B cell (primary cell): ENCODE data around the gene CDK5RAP2. TPM values are rescaled to one million over a fixed set of nuclear protein-coding genes. Genes with fewer than 3 reads are reported as not detected.

Source experiments
- ATAC-seq: fragments of 200-7000 bp; cut with Tn5 transposase; one replicate; pipeline ENCODE4 v1.10.0; 2021; ENCODE audit warnings: low read depth, mild to moderate bottlenecking, moderate number of reproducible peaks, moderate library complexity
- CTCF ChIA-PET: fragments of 350-600 bp; sonication (Branson Sonifier 250); formaldehyde crosslinking; loops from one replicate; lab custom pipeline; 2021; ENCODE audit warnings: antibody characterized with exemption, inconsistent platforms; lab: Charles Lee
- POLR2A ChIA-PET: fragments of 350-600 bp; sonication (Branson Sonifier 250); formaldehyde crosslinking; loops from one replicate; lab custom pipeline; 2021; ENCODE audit warnings: antibody characterized with exemption; lab: Charles Lee
- DNase-seq: peaks from one replicate; pipeline ENCODE4 v3.0.0; 2013
- H2AFZ ChIP-seq: 2 replicates; pipeline ENCODE4 v1.6.1; 2012; ENCODE audit warnings: mild to moderate bottlenecking, low read depth, low read length; ENCODE audit not compliant: insufficient read depth, poor library complexity, severe bottlenecking
- H3K27ac ChIP-seq, 2 donors: 1 replicate in 1 of 2; 2 replicates in 1 of 2; pipeline ENCODE4 v1.5.1; 2012 to 2013; ENCODE audit warnings: low read length in 2 of 2, mild to moderate bottlenecking in 2 of 2, moderate library complexity in 1 of 2
- H3K27me3 ChIP-seq, 4 experiments: fragments of 200-600 bp in 1 of 4; sonication (generic) in 1 of 4; replicated peaks in 1 of 4; 1 replicate in 2 of 4; 2 replicates in 2 of 4; pipeline versions ENCODE4 v1.6.1 to v1.7.0; 2013 to 2016; ENCODE audit warnings: low read length in 3 of 4, mild to moderate bottlenecking in 2 of 4, mixed read lengths in 1 of 4, moderate library complexity in 1 of 4; ENCODE audit not compliant: insufficient read depth in 4 of 4, control insufficient read depth in 3 of 4; ENCODE audit errors: control extremely low read depth in 1 of 4
- H3K36me3 ChIP-seq, 2 experiments: replicated peaks in 1 of 2; 1 replicate in 1 of 2; 2 replicates in 1 of 2; pipeline versions ENCODE4 v1.6.1 to v1.7.1; 2013; ENCODE audit warnings: low read length in 1 of 2; ENCODE audit not compliant: insufficient read depth in 2 of 2, control insufficient read depth in 1 of 2; ENCODE audit errors: control extremely low read depth in 1 of 2, extremely low read depth in 1 of 2
- H3K4me1 ChIP-seq, 2 donors: fragments of 200-600 bp in 1 of 2; sonication (generic) in 1 of 2; 1 replicate in 1 of 2; 2 replicates in 1 of 2; pipeline versions ENCODE4 v1.5.1 to v1.6.1; 2013 to 2017; ENCODE audit warnings: low read length in 2 of 2; ENCODE audit not compliant: control insufficient read depth in 2 of 2, insufficient read depth in 2 of 2
- H3K4me2 ChIP-seq: replicated peaks from 2 replicates; pipeline ENCODE3; 2012; ENCODE audit warnings: mild to moderate bottlenecking, low read depth, low read length; ENCODE audit not compliant: poor library complexity, severe bottlenecking
- H3K4me3 ChIP-seq, 5 experiments: fragments of 200-600 bp in 1 of 5; sonication (generic) in 1 of 5; 1 replicate in 3 of 5; 2 replicates in 2 of 5; pipeline versions ENCODE4 v1.5.1 to v1.7.0; 2011 to 2016; ENCODE audit warnings: low read length in 4 of 5, mild to moderate bottlenecking in 4 of 5, low read depth in 2 of 5, control low read depth in 1 of 5, moderate library complexity in 1 of 5; ENCODE audit not compliant: insufficient read depth in 1 of 5; ENCODE audit errors: control extremely low read depth in 1 of 5, extremely low read depth in 1 of 5
- H3K79me2 ChIP-seq: fragments of 200-600 bp; sonication (generic); one replicate; pipeline ENCODE4 v1.6.0; 2016; ENCODE audit warnings: low read length; ENCODE audit not compliant: control insufficient read depth, insufficient read depth
- H3K9ac ChIP-seq: fragments of 200-600 bp; sonication (generic); 2 replicates; pipeline ENCODE4 v1.6.1; 2017; ENCODE audit warnings: mild to moderate bottlenecking, low read length, moderate library complexity
- H3K9me3 ChIP-seq, 3 donors: one replicate each; pipeline versions ENCODE4 v1.6.1 to v1.7.1; 2013; ENCODE audit warnings: low read length in 2 of 3; ENCODE audit not compliant: control insufficient read depth in 2 of 3, insufficient read depth in 1 of 3; ENCODE audit errors: control extremely low read depth in 1 of 3
- H4K20me1 ChIP-seq: 2 replicates; pipeline ENCODE4 v1.6.0; 2012; ENCODE audit warnings: mild to moderate bottlenecking, low read length; ENCODE audit not compliant: insufficient read depth, control insufficient read depth, poor library complexity, severe bottlenecking
- H3K27ac Mint-ChIP-seq: one replicate; pipeline ENCODE4 v1.8.0; 2021; ENCODE audit warnings: mixed read lengths
- H3K27me3 Mint-ChIP-seq: one replicate; pipeline ENCODE4 v1.8.0; 2021; ENCODE audit warnings: mixed read lengths
- H3K4me1 Mint-ChIP-seq: one replicate; pipeline ENCODE4 v1.8.0; 2021; ENCODE audit warnings: mixed read lengths
- H3K4me3 Mint-ChIP-seq: one replicate; pipeline ENCODE4 v1.8.0; 2021; ENCODE audit warnings: mixed read lengths
- H3K9me3 Mint-ChIP-seq: one replicate; pipeline ENCODE4 v1.8.0; 2022; ENCODE audit warnings: mixed read lengths; ENCODE audit not compliant: insufficient read depth
- CTCF ChIP-seq: fragments of 200-600 bp; IDR thresholded peaks from one replicate; pipeline ENCODE4 v1.8.0; 2022; ENCODE audit warnings: antibody characterized with exemption, mild to moderate bottlenecking
- EZH2 ChIP-seq: IDR thresholded peaks from 2 replicates; pipeline ENCODE4 v1.6.1; 2012; ENCODE audit warnings: borderline replicate concordance, low read depth, mild to moderate bottlenecking, moderate library complexity, low read length; ENCODE audit not compliant: insufficient read depth, poor library complexity, severe bottlenecking
- WGBS: methylation state at CpG from one replicate; pipeline ENCODE4 v1.1.5; 2013; ENCODE audit warnings: missing lambda C conversion rate; ENCODE audit not compliant: insufficient coverage; 5-methylcytosine and 5-hydroxymethylcytosine counted together
- intact Hi-C: fragments of 100-400 bp; cut with micrococcal nuclease; formaldehyde crosslinking; loops from one replicate; pipeline ENCODE4 v1.10.0; 2022
- polyA plus RNA-seq: library from polyadenylated mRNA; depleted of rRNA; stranded (reverse); fragments of >200 nt; gene quantifications from 2 replicates; pipeline ENCODE4 v1.2.3, GENCODE V29; 2012
- total RNA-seq, 2 donors: library from RNA; stranded (reverse); fragments of 120-200 nt in 1 of 2; gene quantifications; 1 replicate in 1 of 2; 2 replicates in 1 of 2; pipeline versions ENCODE4 v1.2.3 to v1.2.4, GENCODE V29; 2013 to 2022

CDK5RAP2 gene
- total and polyA plus RNA-seq, 2 donors (not counting 1 experiment from before 2014, with no cell fraction given): 31.3 to 122 TPM

- no peak overlapping the region for H3K4me2 ChIP-seq
- intact Hi-C loops: no loop called here
- DNase-seq (no peak), ATAC-seq (no peak)
- H3K79me2 ChIP-seq: no peaks in the 10 kb centered on the region
- no peaks in the 10 kb centered on the region for H3K9me3 Mint-ChIP-seq
- no CpG with 5 or more reads among the region's 1 CpG for WGBS
- no peak overlapping the region for H3K9ac ChIP-seq
- no peaks in the 10 kb centered on the region for H4K20me1 ChIP-seq
- no peaks in the 10 kb centered on the region for H3K27me3 ChIP-seq
- peaks cover 1 to 10% of the 10 kb centered on the region in 2 donors for H3K4me1 ChIP-seq
- H3K27me3 Mint-ChIP-seq: no peaks in the 10 kb centered on the region
- H3K4me3 Mint-ChIP-seq: no peak overlapping the region
- peaks cover 12% of the 10 kb centered on the region for H3K4me1 Mint-ChIP-seq
- H2AFZ ChIP-seq: no peak overlapping the region
- POLR2A ChIA-PET: no interaction called here
- TF ChIP-seq EZH2 (no peak), CTCF (no peak)
- H3K27ac ChIP-seq: no peak overlapping the region
- H3K9me3 ChIP-seq: no peaks in the 10 kb centered on the region
- H3K36me3 ChIP-seq: peaks cover 0 to 76% of the 10 kb centered on the region in 2 experiments
- CTCF ChIA-PET: no interaction called here
- no peak overlapping the region for H3K4me3 ChIP-seq
- no peak overlapping the region for H3K27ac Mint-ChIP-seq
Measured at GRCh38 chr9:120440791-120441190, 139.2 kb downstream of the CDK5RAP2 start.

- no peaks in the 10 kb centered on the region for H3K27me3 Mint-ChIP-seq
- no peaks in the 10 kb centered on the region for H3K9me3 Mint-ChIP-seq
- intact Hi-C loops: no loop called here
- DNase-seq (no peak), ATAC-seq (no peak)
- no peaks in the 10 kb centered on the region for H3K27me3 ChIP-seq
- no peak for TF ChIP-seq CTCF
- peaks cover 12% of the 10 kb centered on the region for H3K4me1 Mint-ChIP-seq
- POLR2A ChIA-PET: no interaction called here
- no peaks in the 10 kb centered on the region for H4K20me1 ChIP-seq
- WGBS: 100% methylated on average over 1 of the region's 1 CpG
- no peak overlapping the region for H3K27ac ChIP-seq
- no peak overlapping the region for H3K4me3 Mint-ChIP-seq
- H3K4me1 ChIP-seq: peaks cover 0 to 3% of the 10 kb centered on the region in 2 donors
- H2AFZ ChIP-seq: no peak overlapping the region
- no peak overlapping the region for H3K9ac ChIP-seq
- no peaks in the 10 kb centered on the region for H3K9me3 ChIP-seq
- H3K4me3 ChIP-seq: no peak overlapping the region
- no peaks in the 10 kb centered on the region for H3K79me2 ChIP-seq
- CTCF ChIA-PET: no interaction called here
- peaks cover 0 to 77% of the 10 kb centered on the region in 2 experiments for H3K36me3 ChIP-seq
- no peak overlapping the region for H3K27ac Mint-ChIP-seq
- H3K4me2 ChIP-seq: no peak overlapping the region
Measured at GRCh38 chr9:120439926-120440325, 140.0 kb downstream of the CDK5RAP2 start.
